Caco-2 (cell line): ENCODE results near the gene OR10AD1. TPM values are rescaled to one million over a fixed set of nuclear protein-coding genes. Genes with fewer than 3 reads are reported as not detected.
"Not testable (repeated sequence)": the region's sequence is repeated elsewhere in the genome, so short reads cannot be mapped to it uniquely, and the experiment has no call there.

Source experiments
- BruUV-seq: library from RNA; stranded (reverse); fragments of 400-500 nt; replicated peaks from 2 replicates; lab custom pipeline; 2021; lab: Mats Ljungman, UMichigan
- CTCF ChIA-PET: fragments of 300-600 bp; sonication (Branson Sonifier 250); formaldehyde crosslinking; loops from one replicate; lab custom pipeline; 2022; ENCODE audit warnings: antibody characterized with exemption; lab: Charles Lee
- POLR2A ChIA-PET: fragments of 300-600 bp; sonication (Branson Sonifier 250); formaldehyde crosslinking; loops from one replicate; lab custom pipeline; 2022; ENCODE audit warnings: antibody characterized with exemption; lab: Charles Lee
- DNase-seq, 2 experiments: peaks; one replicate each; pipeline versions ENCODE4 v3.0.0 to v3.0.0-alpha.2; 2020 to 2022
- H3K27me3 ChIP-seq: replicated peaks from 2 replicates; pipeline ENCODE4 v1.6.0; 2011; ENCODE audit warnings: low read length; ENCODE audit not compliant: control insufficient read depth, insufficient read depth
- H3K36me3 ChIP-seq: 2 replicates; pipeline ENCODE4 v1.5.1; 2011; ENCODE audit warnings: low read length; ENCODE audit not compliant: control insufficient read depth, insufficient read depth
- H3K4me1 ChIP-seq: fragments of 250-450 bp; sonication (Bioruptor Pico); 2 replicates; pipeline ENCODE4 v1.5.1; 2020; ENCODE audit warnings: mild to moderate bottlenecking
- H3K4me3 ChIP-seq: 2 replicates; pipeline ENCODE4 v1.5.1; 2011; ENCODE audit warnings: low read depth, mild to moderate bottlenecking, control low read depth, low read length
- H3K9me3 ChIP-seq: fragments of 250-450 bp; sonication (Bioruptor Pico); 2 replicates; pipeline ENCODE4 v1.5.1; 2020; ENCODE audit warnings: mild to moderate bottlenecking, moderate library complexity
- H3K27ac Mint-ChIP-seq: one replicate; pipeline ENCODE4 v1.8.0; 2022; ENCODE audit warnings: mixed read lengths; ENCODE audit not compliant: unreplicated experiment
- H3K27me3 Mint-ChIP-seq: one replicate; pipeline ENCODE4 v1.8.0; 2022; ENCODE audit warnings: mixed read lengths; ENCODE audit not compliant: insufficient read depth, unreplicated experiment
- H3K36me3 Mint-ChIP-seq: one replicate; pipeline ENCODE4 v1.8.0; 2022; ENCODE audit warnings: mild to moderate bottlenecking, mixed read lengths; ENCODE audit not compliant: insufficient read depth, unreplicated experiment
- H3K4me1 Mint-ChIP-seq: one replicate; pipeline ENCODE4 v1.8.0; 2022; ENCODE audit warnings: low read depth, mixed read lengths; ENCODE audit not compliant: unreplicated experiment
- H3K4me3 Mint-ChIP-seq: one replicate; pipeline ENCODE4 v1.8.0; 2022; ENCODE audit warnings: mild to moderate bottlenecking, moderate library complexity, mixed read lengths; ENCODE audit not compliant: unreplicated experiment
- H3K9me3 Mint-ChIP-seq: one replicate; pipeline ENCODE4 v1.8.0; 2022; ENCODE audit warnings: mixed read lengths; ENCODE audit not compliant: unreplicated experiment
- CTCF ChIP-seq, 2 experiments: fragments of 200-600 bp in 1 of 2; IDR thresholded peaks; 1 replicate in 1 of 2; 2 replicates in 1 of 2; pipeline versions ENCODE4 v1.5.1 to v1.8.0; 2011 to 2022; ENCODE audit warnings: antibody characterized with exemption in 1 of 2, control low read depth in 1 of 2, inconsistent platforms in 1 of 2, low read depth in 1 of 2, low read length in 1 of 2, mild to moderate bottlenecking in 1 of 2, moderate library complexity in 1 of 2; ENCODE audit not compliant: insufficient read depth in 1 of 2, severe bottlenecking in 1 of 2, unreplicated experiment in 1 of 2
- intact Hi-C: fragments of 100-400 bp; cut with micrococcal nuclease; formaldehyde crosslinking; loops from one replicate; pipeline ENCODE4 v1.10.0; 2022; ENCODE audit not compliant: unreplicated experiment
- total RNA-seq: library from RNA; stranded (reverse); gene quantifications from 2 replicates; pipeline ENCODE4 v1.2.3, GENCODE V29; 2022

OR10AD1 gene
- total RNA-seq, 1 experiment from 2014 or later = not detected

GRCh38 chr12:48220701-48221100 is 17.6 kb upstream of the OR10AD1 start:
- Histone ChIP-seq H3K4me3 (no peak overlapping the region), H3K27me3 (no peaks in the 10 kb centered on the region), H3K9me3 (no peaks in the 10 kb centered on the region), H3K4me1 (no peaks in the 10 kb centered on the region), H3K36me3 (no peaks in the 10 kb centered on the region)
- BruUV-seq = no TSS peak
- ChIA-PET CTCF (no interaction called here), POLR2A (no interaction called here)
- Mint-ChIP-seq H3K4me1 (no peaks in the 10 kb centered on the region), H3K4me3 (no peak overlapping the region), H3K27me3 (no peaks in the 10 kb centered on the region), H3K9me3 (no peaks in the 10 kb centered on the region), H3K27ac (no peak overlapping the region), H3K36me3 (no peaks in the 10 kb centered on the region)
- TF ChIP-seq CTCF (IDR thresholded peaks at IDR 0.05; ENCODE audit: insufficient read depth in 1 of 2, low read depth in 1 of 2, low read length in 1 of 2, severe bottlenecking in 1 of 2, unreplicated experiment in 1 of 2) = no peak
- no peak for DNase-seq
- intact Hi-C loops = no loop called here

DNA sequence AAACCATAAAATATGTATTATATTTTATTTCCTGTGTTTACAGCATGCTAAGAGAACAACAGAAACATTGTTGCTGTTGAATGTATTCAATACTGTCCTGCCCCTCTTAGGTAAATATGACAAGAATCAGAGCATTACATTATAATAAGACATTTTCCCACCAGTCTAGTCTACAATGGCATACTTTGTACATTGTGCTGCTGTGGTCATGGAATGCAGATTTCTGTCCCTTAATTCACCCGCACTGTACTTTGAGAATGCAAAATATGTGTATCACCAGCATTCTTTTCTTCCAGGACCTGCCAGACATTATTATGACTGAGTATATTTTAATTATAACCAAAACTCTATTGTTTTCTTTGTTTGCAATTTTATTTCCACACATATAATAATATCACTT is 16.5 kb upstream of the OR10AD1 start:
- DNase-seq = no peak
- CTCF ChIA-PET = no interaction called here

GRCh38 chr12:48216785-48217184 is 13.7 kb upstream of the OR10AD1 start:
- no peaks in the 10 kb centered on the region for H3K36me3 ChIP-seq
- H3K27me3 Mint-ChIP-seq = no peaks in the 10 kb centered on the region
- no peak for DNase-seq
- ChIA-PET POLR2A (interaction anchor here (0.5 kb wide), 1 partner anchor 234 kb away, joined by 5 read pairs; no protein-coding TSS in a partner anchor), CTCF (no interaction called here)
- BruUV-seq = no TSS peak
- no peaks in the 10 kb centered on the region for H3K9me3 Mint-ChIP-seq
- no peak overlapping the region for H3K4me3 ChIP-seq
- no peaks in the 10 kb centered on the region for H3K27me3 ChIP-seq
- intact Hi-C loops = no loop called here
- H3K4me3 Mint-ChIP-seq = no peak overlapping the region
- no peaks in the 10 kb centered on the region for H3K4me1 ChIP-seq
- H3K4me1 Mint-ChIP-seq = no peaks in the 10 kb centered on the region
- H3K36me3 Mint-ChIP-seq = no peaks in the 10 kb centered on the region
- no peaks in the 10 kb centered on the region for H3K9me3 ChIP-seq
- no peak overlapping the region for H3K27ac Mint-ChIP-seq
- TF ChIP-seq CTCF (IDR thresholded peaks at IDR 0.05; ENCODE audit: insufficient read depth in 1 of 2, low read depth in 1 of 2, low read length in 1 of 2, severe bottlenecking in 1 of 2, unreplicated experiment in 1 of 2) = no peak

More for the DNA sequence above, 16.5 kb upstream of the OR10AD1 start:
- POLR2A ChIA-PET = no interaction called here
- Histone ChIP-seq H3K9me3 (no peaks in the 10 kb centered on the region), H3K27me3 (no peaks in the 10 kb centered on the region), H3K4me3 (no peak overlapping the region), H3K4me1 (no peaks in the 10 kb centered on the region), H3K36me3 (no peaks in the 10 kb centered on the region)
- no TSS peak for BruUV-seq
- no peaks in the 10 kb centered on the region for H3K4me1 Mint-ChIP-seq
- H3K36me3 Mint-ChIP-seq = no peaks in the 10 kb centered on the region
- H3K27me3 Mint-ChIP-seq = no peaks in the 10 kb centered on the region
- H3K4me3 Mint-ChIP-seq = no peak overlapping the region
- H3K9me3 Mint-ChIP-seq = no peaks in the 10 kb centered on the region
- intact Hi-C loops = no loop called here
- TF ChIP-seq CTCF (IDR thresholded peaks at IDR 0.05; ENCODE audit: insufficient read depth in 1 of 2, low read depth in 1 of 2, low read length in 1 of 2, severe bottlenecking in 1 of 2, unreplicated experiment in 1 of 2) = no peak
- no peak overlapping the region for H3K27ac Mint-ChIP-seq

- CTCF ChIA-PET, H3K4me3 Mint-ChIP-seq, H3K27me3 ChIP-seq, H3K4me1 ChIP-seq, DNase-seq, H3K4me1 Mint-ChIP-seq, BruUV-seq, H3K36me3 Mint-ChIP-seq, H3K4me3 ChIP-seq, H3K27ac Mint-ChIP-seq, H3K27me3 Mint-ChIP-seq, intact Hi-C loops, POLR2A ChIA-PET, H3K36me3 ChIP-seq: not testable (repeated sequence)
- peaks cover 19% of the 10 kb centered on the region for H3K9me3 ChIP-seq
- H3K9me3 Mint-ChIP-seq = peaks cover 15% of the 10 kb centered on the region
These were observed 6.4 kb upstream of the OR10AD1 start for GRCh38 chr12:48209495-48209894.
